Type B pancreatic cell (in vitro differentiated cells): ENCODE results near the gene KLHL6. TPM values are rescaled to one million over a fixed set of nuclear protein-coding genes. Genes with fewer than 3 reads are reported as not detected.

ENCODE experiments used
- DNase-seq: peaks from one replicate; pipeline ENCODE4 v3.0.0; 2021; ENCODE audit warnings: mixed read lengths; ENCODE audit not compliant: unreplicated experiment; ENCODE audit errors: extremely low spot score
- H3K27ac Mint-ChIP-seq: 2 replicates; pipeline ENCODE4 v1.8.0; 2021; ENCODE audit warnings: mild to moderate bottlenecking, mixed read lengths
- H3K27me3 Mint-ChIP-seq: 2 replicates; pipeline ENCODE4 v1.8.0; 2021; ENCODE audit warnings: mixed read lengths
- H3K36me3 Mint-ChIP-seq: 2 replicates; pipeline ENCODE4 v1.8.0; 2021; ENCODE audit warnings: mixed read lengths
- H3K4me1 Mint-ChIP-seq: one replicate; pipeline ENCODE4 v1.8.0; 2021; ENCODE audit warnings: mixed read lengths; ENCODE audit not compliant: unreplicated experiment
- H3K4me3 Mint-ChIP-seq: 2 replicates; pipeline ENCODE4 v1.8.0; 2021; ENCODE audit warnings: mild to moderate bottlenecking, mixed read lengths
- H3K9me3 Mint-ChIP-seq: 2 replicates; pipeline ENCODE4 v1.8.0; 2021; ENCODE audit warnings: mixed read lengths
- CTCF ChIP-seq: fragments of 200-600 bp; sonication (generic); conservative IDR thresholded peaks from 2 replicates; pipeline ENCODE4 v1.5.0; 2021; ENCODE audit warnings: antibody characterized with exemption, mild to moderate bottlenecking
- total RNA-seq: library from RNA; stranded (reverse); gene quantifications from 2 replicates; pipeline ENCODE4 v1.2.1, GENCODE V29; 2021; ENCODE audit warnings: low replicate concordance

Gene KLHL6
- total RNA-seq, 1 donor from 2014 or later: not detected

GRCh38 chr3:183448369-183449128, 107.0 kb downstream of the KLHL6 start:
- Mint-ChIP-seq H3K4me1 (peaks cover 18% of the 10 kb centered on the region), H3K27ac (no peak overlapping the region)

GRCh38 chr3:183447206-183448001, 108.1 kb downstream of the KLHL6 start:
- Mint-ChIP-seq H3K27ac (peak overlapping the region; percentile 80), H3K36me3 (no peaks in the 10 kb centered on the region), H3K4me1 (peaks cover 18% of the 10 kb centered on the region), H3K4me3 (peak overlapping the region; percentile 98), H3K27me3 (peaks cover 11% of the 10 kb centered on the region), H3K9me3 (peaks cover 8% of the 10 kb centered on the region)
- no peak for TF ChIP-seq CTCF
- peak; percentile 95 for DNase-seq

More at GRCh38 chr3:183448369-183449128, 107.0 kb downstream of the KLHL6 start:
- H3K36me3 Mint-ChIP-seq: no peaks in the 10 kb centered on the region
- peak overlapping the region; percentile 98 for H3K4me3 Mint-ChIP-seq
- no peak for DNase-seq
- peaks cover 3% of the 10 kb centered on the region for H3K27me3 Mint-ChIP-seq
- H3K9me3 Mint-ChIP-seq: peaks cover 3% of the 10 kb centered on the region
- no peak for TF ChIP-seq CTCF

GRCh38 chr3:183446838-183447205, 108.7 kb downstream of the KLHL6 start:
- no peak for DNase-seq
- Mint-ChIP-seq H3K4me1 (peaks cover 18% of the 10 kb centered on the region), H3K9me3 (peaks cover 8% of the 10 kb centered on the region), H3K36me3 (no peaks in the 10 kb centered on the region), H3K27ac (peak overlapping the region; percentile 80), H3K4me3 (peak overlapping the region; percentile 98), H3K27me3 (peaks cover 17% of the 10 kb centered on the region)
- TF ChIP-seq CTCF: no peak

- Mint-ChIP-seq H3K4me1 (peaks cover 14% of the 10 kb centered on the region), H3K27ac (no peak overlapping the region), H3K27me3 (peaks cover 22% of the 10 kb centered on the region), H3K4me3 (no peak overlapping the region), H3K9me3 (peaks cover 8% of the 10 kb centered on the region), H3K36me3 (no peaks in the 10 kb centered on the region)
- no peak for TF ChIP-seq CTCF
- DNase-seq: no peak
Observed at GRCh38 chr3:183444748-183445147, 110.8 kb downstream of the KLHL6 start.

- no peak for TF ChIP-seq CTCF
- H3K36me3 Mint-ChIP-seq: no peaks in the 10 kb centered on the region
- H3K27ac Mint-ChIP-seq: no peak overlapping the region
- peaks cover 8% of the 10 kb centered on the region for H3K9me3 Mint-ChIP-seq
- peaks cover 4% of the 10 kb centered on the region for H3K4me1 Mint-ChIP-seq
- DNase-seq: no peak
- no peak overlapping the region for H3K4me3 Mint-ChIP-seq
- H3K27me3 Mint-ChIP-seq: peaks cover 29% of the 10 kb centered on the region
Observed at GRCh38 chr3:183443395-183444385, 111.8 kb downstream of the KLHL6 start.
